T-cell (primary cell): ENCODE measurements around the gene LHX2. TPM values are rescaled to one million over a fixed set of nuclear protein-coding genes. Genes with fewer than 3 reads are reported as not detected.

Experiments used
- ATAC-seq, 4 experiments: fragments of 200-7000 bp in 3 of 4; fragments of 150-1000 bp in 1 of 4; cut with Tn5 transposase; replicated peaks in 1 of 4; 1 replicate in 3 of 4; 2 replicates in 1 of 4; pipeline ENCODE4 v1.10.0; 2021; ENCODE audit warnings: moderate library complexity in 3 of 4, mild to moderate bottlenecking in 2 of 4, moderate number of reproducible peaks in 1 of 4
- CTCF ChIA-PET, 2 donors: fragments of 300-600 bp; sonication (Branson Sonifier 250); formaldehyde crosslinking; loops; one replicate each; lab custom pipeline; 2022; ENCODE audit warnings: antibody characterized with exemption in 2 of 2; lab: Charles Lee
- POLR2A ChIA-PET, 2 donors: fragments of 300-600 bp; sonication (Branson Sonifier 250); formaldehyde crosslinking; loops; one replicate each; lab custom pipeline; 2022; ENCODE audit warnings: antibody characterized with exemption in 2 of 2; lab: Charles Lee
- DNase-seq, 35 experiments: peaks; one replicate each; pipeline versions ENCODE4 v3.0.0 to v3.0.0-alpha.2; 2013 to 2023
- H3K27ac ChIP-seq: one replicate; pipeline ENCODE4 v1.5.1; 2013; ENCODE audit warnings: low read length
- H3K27me3 ChIP-seq, 2 experiments: replicated peaks in 1 of 2; 1 replicate in 1 of 2; 2 replicates in 1 of 2; pipeline versions ENCODE4 v1.6.1 to v1.7.0; 2013; ENCODE audit warnings: low read length in 1 of 2, mixed read lengths in 1 of 2; ENCODE audit not compliant: control insufficient read depth in 2 of 2, insufficient read depth in 2 of 2; ENCODE audit errors: extremely low read depth in 1 of 2
- H3K36me3 ChIP-seq, 2 donors: 1 replicate in 1 of 2; 2 replicates in 1 of 2; pipeline versions ENCODE4 v1.6.1 to v1.7.0; 2013; ENCODE audit warnings: low read length in 1 of 2; ENCODE audit not compliant: control insufficient read depth in 2 of 2, insufficient read depth in 1 of 2; ENCODE audit errors: extremely low read depth in 1 of 2
- H3K4me1 ChIP-seq, 2 experiments: 1 replicate in 1 of 2; 2 replicates in 1 of 2; pipeline versions ENCODE4 v1.6.1 to v1.7.0; 2013; ENCODE audit warnings: low read length in 2 of 2, mixed read lengths in 1 of 2; ENCODE audit not compliant: insufficient read depth in 2 of 2, control insufficient read depth in 1 of 2; ENCODE audit errors: extremely low read depth in 1 of 2
- H3K4me3 ChIP-seq, 2 donors: 1 replicate in 1 of 2; 2 replicates in 1 of 2; pipeline versions ENCODE4 v1.5.1 to v1.7.0; 2013; ENCODE audit warnings: mild to moderate bottlenecking in 2 of 2, low read length in 1 of 2, moderate library complexity in 1 of 2; ENCODE audit not compliant: control insufficient read depth in 1 of 2; ENCODE audit errors: extremely low read depth in 1 of 2
- H3K9me3 ChIP-seq: 2 replicates; pipeline ENCODE4 v1.7.0; 2013
- H3K27ac Mint-ChIP-seq, 2 donors: one replicate each; pipeline ENCODE4 v1.8.0; 2020 to 2021; ENCODE audit warnings: mild to moderate bottlenecking in 2 of 2, mixed read lengths in 2 of 2
- H3K27me3 Mint-ChIP-seq, 2 donors: one replicate each; pipeline ENCODE4 v1.8.0; 2021 to 2022; ENCODE audit warnings: mixed read lengths in 2 of 2
- H3K36me3 Mint-ChIP-seq: one replicate; pipeline ENCODE4 v1.8.0; 2021; ENCODE audit warnings: mixed read lengths
- H3K4me1 Mint-ChIP-seq, 3 donors: one replicate each; pipeline ENCODE4 v1.8.0; 2020 to 2022; ENCODE audit warnings: mixed read lengths in 3 of 3, mild to moderate bottlenecking in 1 of 3
- H3K4me3 Mint-ChIP-seq, 3 donors: one replicate each; pipeline ENCODE4 v1.8.0; 2020 to 2022; ENCODE audit warnings: mild to moderate bottlenecking in 3 of 3, mixed read lengths in 3 of 3, moderate library complexity in 3 of 3
- H3K9me3 Mint-ChIP-seq, 3 donors: one replicate each; pipeline ENCODE4 v1.8.0; 2020 to 2022; ENCODE audit warnings: mixed read lengths in 3 of 3
- WGBS: methylation state at CpG from one replicate; pipeline ENCODE4 v1.1.5; 2013; ENCODE audit warnings: missing lambda C conversion rate; ENCODE audit not compliant: insufficient coverage; 5-methylcytosine and 5-hydroxymethylcytosine counted together
- total RNA-seq, 35 experiments: library from RNA in 6 of 35; stranded (reverse) in 6 of 35; fragments of 120-200 nt in 1 of 35; gene quantifications; one replicate each; pipeline versions ENCODE4 v1.2.1 to v1.2.4 and lab custom pipeline; 2013 to 2026

Gene LHX2
- total RNA-seq, 5 donors from 2014 or later (not counting 1 experiment from before 2014, with no cell fraction given): not detected

GRCh38 chr9:124038239-124038638 is 26.7 kb downstream of the LHX2 start:
- Histone ChIP-seq H3K36me3 (no peaks in the 10 kb centered on the region), H3K9me3 (no peaks in the 10 kb centered on the region), H3K27ac (no peak overlapping the region), H3K4me3 (no peak overlapping the region), H3K4me1 (peaks cover 0 to 12% of the 10 kb centered on the region in 2 experiments), H3K27me3 (peaks cover 6 to 87% of the 10 kb centered on the region in 2 experiments)
- CTCF ChIA-PET: interaction anchor here in 1 of 2 donors (0.5 kb wide), 1 partner anchor 496 kb away, joined by 3 read pairs; no protein-coding TSS in a partner anchor
- Mint-ChIP-seq H3K36me3 (no peaks in the 10 kb centered on the region), H3K4me3 (no peak overlapping the region), H3K27ac (no peak overlapping the region), H3K9me3 (no peaks in the 10 kb centered on the region), H3K4me1 (peaks cover 0 to 12% (median 10%) of the 10 kb centered on the region in 3 donors), H3K27me3 (peaks cover 66 to 84% of the 10 kb centered on the region in 2 donors)
- POLR2A ChIA-PET: no interaction called here
- WGBS: no CpG with 5 or more reads among the region's 6 CpGs
- DNase-seq (no peak), ATAC-seq (no peak)

GRCh38 chr9:124038790-124039633 is 27.4 kb downstream of the LHX2 start:
- ATAC-seq (no peak), DNase-seq (no peak)
- ChIA-PET CTCF (interaction anchor here in 1 of 2 donors (0.6 to 0.7 kb wide), 3 partner anchors 294 to 1048 kb away, joined by 3 to 4 read pairs (median 3); no protein-coding TSS in a partner anchor), POLR2A (no interaction called here)
- H3K27me3 Mint-ChIP-seq: peaks cover 60 to 84% of the 10 kb centered on the region in 2 donors
- no peaks in the 10 kb centered on the region for H3K36me3 ChIP-seq
- H3K27me3 ChIP-seq: peaks cover 4 to 87% of the 10 kb centered on the region in 2 experiments
- WGBS: 64% methylated on average over 6 of the region's 9 CpGs
- no peak overlapping the region for H3K4me3 Mint-ChIP-seq
- no peak overlapping the region for H3K4me3 ChIP-seq
- H3K9me3 Mint-ChIP-seq: no peaks in the 10 kb centered on the region
- no peak overlapping the region for H3K27ac Mint-ChIP-seq
- H3K4me1 Mint-ChIP-seq: peaks cover 0 to 12% (median 10%) of the 10 kb centered on the region in 3 donors
- H3K27ac ChIP-seq: no peak overlapping the region
- H3K4me1 ChIP-seq: peaks cover 0 to 12% of the 10 kb centered on the region in 2 experiments
- H3K9me3 ChIP-seq: no peaks in the 10 kb centered on the region
- no peaks in the 10 kb centered on the region for H3K36me3 Mint-ChIP-seq

- DNase-seq (no peak), ATAC-seq (peak in 1 of 4 experiments; percentile 10)
- Mint-ChIP-seq H3K4me3 (peak overlapping the region in 1 of 3 donors; percentile 44), H3K4me1 (peaks cover 0 to 12% (median 10%) of the 10 kb centered on the region in 3 donors), H3K9me3 (no peaks in the 10 kb centered on the region), H3K27me3 (peaks cover 61 to 85% of the 10 kb centered on the region in 2 donors), H3K36me3 (no peaks in the 10 kb centered on the region), H3K27ac (no peak overlapping the region)
- ChIA-PET CTCF (interaction anchor here (0.6 to 1.4 kb wide), 6 partner anchors 172 to 657 kb away, joined by 3 to 6 read pairs (median 4); no protein-coding TSS in a partner anchor), POLR2A (no interaction called here)
- Histone ChIP-seq H3K4me1 (peaks cover 0 to 12% of the 10 kb centered on the region in 2 experiments), H3K36me3 (no peaks in the 10 kb centered on the region), H3K9me3 (no peaks in the 10 kb centered on the region), H3K27ac (no peak overlapping the region), H3K27me3 (peaks cover 2 to 89% of the 10 kb centered on the region in 2 experiments), H3K4me3 (no peak overlapping the region)
- 26% methylated on average over 12 of the region's 21 CpGs for WGBS
These were observed 28.8 kb downstream of the LHX2 start for GRCh38 chr9:124040186-124040931.

GRCh38 chr9:124040935-124041816 is 29.6 kb downstream of the LHX2 start:
- Histone ChIP-seq H3K36me3 (no peaks in the 10 kb centered on the region), H3K27ac (no peak overlapping the region), H3K4me3 (peak overlapping the region in 1 of 2 donors; percentile 56), H3K27me3 (peaks cover 3 to 90% of the 10 kb centered on the region in 2 experiments), H3K9me3 (no peaks in the 10 kb centered on the region), H3K4me1 (peaks cover 0 to 12% of the 10 kb centered on the region in 2 experiments)
- POLR2A ChIA-PET: no interaction called here
- CTCF ChIA-PET: interaction anchor here (0.6 to 1.4 kb wide), 6 partner anchors 172 to 658 kb away, joined by 3 to 6 read pairs (median 4); no protein-coding TSS in a partner anchor
- H3K9me3 Mint-ChIP-seq: no peaks in the 10 kb centered on the region
- ATAC-seq: peak; percentile 46 to 60 (median 54)
- H3K4me1 Mint-ChIP-seq: peaks cover 0 to 12% (median 11%) of the 10 kb centered on the region in 3 donors
- 15% methylated on average over 45 of the region's 55 CpGs for WGBS
- peaks cover 59 to 81% of the 10 kb centered on the region in 2 donors for H3K27me3 Mint-ChIP-seq
- peak in 21 of 35 experiments; percentile 3 to 53 (median 26) for DNase-seq
- H3K4me3 Mint-ChIP-seq: peak overlapping the region; percentile 21 to 50 (median 43)
- H3K27ac Mint-ChIP-seq: no peak overlapping the region
- no peaks in the 10 kb centered on the region for H3K36me3 Mint-ChIP-seq

GRCh38 chr9:124041817-124042116 is 30.2 kb downstream of the LHX2 start:
- Mint-ChIP-seq H3K4me3 (peak overlapping the region in 2 of 3 donors; percentile 18 to 50), H3K36me3 (no peaks in the 10 kb centered on the region), H3K4me1 (peaks cover 0 to 13% (median 11%) of the 10 kb centered on the region in 3 donors), H3K27me3 (peaks cover 60 to 82% of the 10 kb centered on the region in 2 donors), H3K27ac (no peak overlapping the region), H3K9me3 (no peaks in the 10 kb centered on the region)
- Histone ChIP-seq H3K9me3 (no peaks in the 10 kb centered on the region), H3K4me1 (peaks cover 0 to 12% of the 10 kb centered on the region in 2 experiments), H3K27me3 (peaks cover 3 to 88% of the 10 kb centered on the region in 2 experiments), H3K27ac (no peak overlapping the region), H3K4me3 (no peak overlapping the region), H3K36me3 (no peaks in the 10 kb centered on the region)
- CTCF ChIA-PET: no interaction called here
- ATAC-seq (no peak), DNase-seq (no peak)
- POLR2A ChIA-PET: no interaction called here
- WGBS: 40% methylated on average over 1 of the region's 4 CpGs
